OCI-LY3 (cell line): Measurements from ENCODE around the gene PHLPP2.

Experiments used
- CTCF ChIP-seq: fragments of 200-600, 300-600 bp; sonication (generic); IDR thresholded peaks from 2 replicates; pipeline ENCODE4 v1.5.1; 2014; ENCODE audit warnings: antibody characterized with exemption, low read length, low read depth
- EZH2phosphoT487 ChIP-seq: fragments of 200-600 bp; shearing (Covaris generic); IDR thresholded peaks from 2 replicates; pipeline ENCODE4 v1.6.1; 2018; ENCODE audit warnings: antibody characterized with exemption, mixed run types, low read depth

- TF ChIP-seq CTCF (no peak), EZH2phosphoT487 (no peak)
Measured at GRCh38 chr16:71748226-71748625, 23.7 kb upstream of the PHLPP2 start.
